Hematopoietic multipotent progenitor cell treated with erythropoietin and hydrocortisone succinate and interleukin-3 and kit ligand, for 8 days (in vitro differentiated cells): ENCODE data around the gene ATG4D.
"Not testable (repeated sequence)": the region's sequence is repeated elsewhere in the genome, so short reads cannot be mapped to it uniquely, and the experiment has no call there.

ENCODE experiments used
- DNase-seq: peaks from one replicate; pipeline ENCODE4 v3.0.0-alpha.2; 2015

Gene ATG4D

DNA sequence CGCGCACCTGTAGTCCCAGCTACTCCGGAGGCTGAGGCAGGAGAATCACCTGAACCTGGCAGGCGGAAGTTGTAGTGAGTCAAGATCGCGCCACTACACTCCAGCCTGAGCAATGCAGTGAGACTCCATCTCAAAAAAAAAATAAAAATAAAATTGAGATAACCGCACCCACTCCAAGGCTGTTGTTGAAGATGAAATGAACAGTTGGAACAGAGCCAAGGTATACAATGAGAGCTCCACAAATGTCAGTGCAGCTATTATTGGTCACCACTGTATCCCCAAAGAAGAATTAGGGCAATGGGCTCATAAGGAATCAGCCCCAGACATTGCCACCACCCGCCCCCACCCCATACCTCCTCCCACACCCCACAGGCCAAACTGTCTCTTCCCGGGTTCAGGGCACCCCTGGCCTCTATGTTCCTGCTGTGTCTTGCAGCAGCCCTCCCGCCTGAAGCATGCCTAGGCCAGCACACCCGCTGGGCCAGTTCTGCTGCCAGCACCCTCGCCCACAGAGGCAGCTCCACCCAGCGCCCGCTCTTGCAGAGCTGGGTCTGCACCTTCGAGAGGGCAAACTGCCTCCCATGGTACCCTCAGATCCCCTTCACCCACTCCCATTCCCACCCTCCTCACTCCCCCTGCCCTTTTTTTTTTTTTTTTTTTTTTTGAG is 22.9 kb upstream of the ATG4D start:
- no peak for DNase-seq

DNA sequence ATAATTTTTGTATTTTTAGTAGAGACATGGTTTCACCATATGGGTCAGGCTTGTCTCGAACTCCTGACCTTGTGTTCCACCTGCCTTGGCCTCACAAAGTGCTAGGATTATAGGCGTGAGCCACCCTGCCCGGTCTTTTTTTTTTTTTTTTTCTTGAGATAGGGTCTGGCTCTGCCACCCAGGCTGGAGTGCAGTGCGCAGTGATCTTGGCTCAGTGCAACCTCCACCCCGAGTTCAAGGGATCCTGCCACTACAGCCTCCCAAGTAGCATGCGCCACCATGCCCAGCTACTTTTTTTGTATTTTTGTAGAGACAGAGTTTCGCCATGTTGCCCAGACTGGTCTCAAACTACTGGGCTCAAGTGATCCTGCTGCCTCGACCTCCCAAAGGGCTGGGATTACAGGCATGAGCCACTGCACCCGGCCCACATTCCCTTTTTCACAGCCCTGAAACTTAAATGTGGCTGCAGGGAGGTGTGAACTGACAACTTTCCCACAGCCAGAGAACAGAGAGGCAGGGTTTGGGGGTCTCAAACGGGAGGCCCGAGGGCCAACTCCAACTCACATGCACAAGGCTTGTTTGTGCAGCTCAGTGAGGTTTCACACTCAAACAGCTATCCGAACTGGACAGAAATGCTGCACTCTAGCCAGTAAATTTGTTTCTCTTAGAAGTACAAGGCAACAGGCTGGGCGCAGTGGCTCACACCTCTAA is 22.1 kb upstream of the ATG4D start:
- no peak for DNase-seq

DNA sequence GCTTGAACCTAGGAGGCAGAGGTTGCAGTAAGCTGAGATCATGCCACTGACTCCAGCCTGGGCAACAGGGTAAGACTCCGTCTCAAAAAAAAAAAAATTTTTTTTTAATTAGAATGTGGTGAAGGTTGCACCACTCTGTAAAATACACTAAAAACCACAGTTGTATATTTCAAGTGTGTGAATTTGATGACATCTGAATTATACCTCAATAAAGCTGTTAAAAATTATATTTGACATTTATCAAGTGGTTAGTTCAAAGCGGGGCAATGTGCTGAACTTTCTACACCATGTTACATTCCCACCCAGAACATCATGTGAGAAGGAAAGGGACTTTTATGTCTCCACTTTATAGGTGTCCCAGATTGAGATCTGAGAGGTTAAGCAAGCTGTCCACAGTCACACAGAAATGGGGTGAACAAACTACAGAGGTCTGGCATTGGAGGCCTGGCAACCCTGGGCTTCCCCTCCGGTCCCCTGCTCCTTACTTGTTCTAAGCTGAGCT is 20.5 kb upstream of the ATG4D start:
- DNase-seq = no peak

DNA sequence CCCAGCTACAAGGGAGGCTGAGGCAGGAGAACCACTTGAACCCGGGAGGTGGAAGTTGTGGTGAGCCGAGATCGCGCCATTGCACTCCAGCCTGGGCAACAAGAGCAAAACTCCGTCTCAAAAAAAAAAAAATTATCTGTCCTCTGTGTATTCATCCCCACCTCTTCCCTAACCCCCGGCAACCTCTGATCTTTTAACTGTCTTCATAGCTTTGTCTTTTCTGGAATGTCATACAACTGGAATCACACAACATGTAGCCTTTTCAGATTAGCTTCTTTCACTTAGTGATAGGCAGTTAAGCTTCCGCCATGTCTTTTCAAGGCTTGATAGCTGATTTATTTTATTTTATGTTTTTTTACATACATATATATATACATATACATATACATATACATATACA is 18.1 kb upstream of the ATG4D start:
- no peak for DNase-seq

DNA sequence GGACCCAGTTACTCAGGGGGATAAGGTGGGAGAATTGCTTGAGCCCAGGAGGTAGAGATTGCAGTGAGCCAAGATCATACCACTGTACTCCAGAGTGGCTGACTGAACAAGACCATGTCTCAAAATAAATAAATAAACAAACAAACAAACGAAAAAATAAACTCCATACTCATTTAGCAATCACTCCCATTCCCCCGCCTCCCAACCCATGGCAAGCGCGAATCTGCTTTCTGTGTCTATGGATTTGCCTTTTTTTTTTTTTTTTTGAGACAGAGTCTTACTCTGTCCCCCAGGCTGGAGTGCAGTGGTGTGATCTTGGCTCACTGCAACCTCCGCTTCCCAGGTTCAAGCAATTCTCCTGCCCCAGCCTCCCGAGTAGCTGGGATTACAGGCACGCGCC is 16.8 kb upstream of the ATG4D start:
- DNase-seq = not testable (repeated sequence)

DNA sequence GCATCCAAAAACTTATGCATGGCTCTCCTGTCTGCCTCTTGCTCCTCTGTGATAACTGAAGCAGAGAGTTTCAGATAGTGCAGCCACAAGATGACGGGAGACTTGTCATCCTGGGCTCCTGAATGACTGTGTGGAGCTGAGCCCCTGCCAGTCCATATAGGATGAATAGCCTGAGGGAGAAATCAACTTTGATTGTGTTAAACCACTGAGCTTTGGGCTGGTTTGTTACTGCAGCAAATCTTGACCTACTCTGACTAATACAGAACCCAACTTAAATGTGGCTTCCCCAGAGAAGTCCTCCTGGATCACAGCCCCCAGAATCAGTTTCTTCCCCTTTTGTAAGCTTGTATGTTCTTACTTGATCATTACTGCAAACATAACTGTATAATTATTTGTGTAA is 11.2 kb upstream of the ATG4D start:
- DNase-seq = no peak

DNA sequence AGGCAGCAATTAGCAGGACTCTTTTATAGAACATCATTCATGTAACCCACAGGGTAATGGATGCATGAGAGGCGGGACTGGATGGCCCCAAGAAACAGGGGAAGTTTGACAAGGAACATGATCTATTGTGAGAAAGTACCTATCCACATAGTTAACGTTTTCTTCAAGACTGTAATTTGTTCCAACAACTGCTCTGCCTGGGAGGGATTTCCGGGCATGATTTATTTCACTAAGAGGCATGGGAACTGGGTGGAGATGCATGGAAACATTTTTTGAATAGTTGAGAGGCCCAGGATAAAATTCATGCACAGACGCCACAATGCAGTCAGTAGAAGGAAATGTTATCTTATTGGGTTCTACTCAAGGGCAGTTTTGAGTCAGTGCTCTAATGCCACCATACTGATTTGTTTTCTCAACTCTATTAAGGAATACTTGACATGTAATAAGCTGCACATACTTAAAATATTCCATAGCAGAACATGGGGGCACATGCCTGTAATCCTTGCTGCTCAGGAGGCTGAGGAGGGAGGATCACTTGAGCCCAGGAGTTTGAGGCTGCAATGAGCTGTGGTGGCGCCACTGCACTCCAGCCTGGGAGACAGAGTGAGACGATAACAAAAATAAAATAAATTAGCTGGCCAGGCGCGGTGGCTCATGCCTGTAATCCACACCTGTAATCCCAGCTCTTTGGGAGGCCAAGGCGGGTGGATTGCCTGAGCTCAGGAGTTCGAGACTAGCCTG is 9.9 kb upstream of the ATG4D start:
- DNase-seq = no peak

DNA sequence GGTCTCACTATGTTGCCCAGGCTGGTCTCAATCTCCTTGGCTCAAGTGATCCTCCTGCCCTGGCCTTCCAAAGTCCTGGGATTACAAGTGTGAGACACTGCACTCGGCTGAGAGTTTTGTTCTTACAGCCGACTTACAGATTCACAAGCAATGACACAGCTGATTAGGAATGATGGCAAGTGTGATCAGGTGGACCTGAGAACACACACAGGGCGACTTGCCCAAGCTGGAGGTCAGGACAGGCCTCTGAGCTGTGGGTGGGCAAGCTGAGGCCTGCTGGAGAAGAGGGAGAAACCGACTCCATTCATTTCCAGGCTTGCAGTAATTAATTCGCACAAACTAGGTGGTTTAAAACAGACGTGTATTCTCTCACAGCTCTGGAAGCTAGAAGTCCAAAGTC is 8.1 kb upstream of the ATG4D start:
- no peak for DNase-seq

DNA sequence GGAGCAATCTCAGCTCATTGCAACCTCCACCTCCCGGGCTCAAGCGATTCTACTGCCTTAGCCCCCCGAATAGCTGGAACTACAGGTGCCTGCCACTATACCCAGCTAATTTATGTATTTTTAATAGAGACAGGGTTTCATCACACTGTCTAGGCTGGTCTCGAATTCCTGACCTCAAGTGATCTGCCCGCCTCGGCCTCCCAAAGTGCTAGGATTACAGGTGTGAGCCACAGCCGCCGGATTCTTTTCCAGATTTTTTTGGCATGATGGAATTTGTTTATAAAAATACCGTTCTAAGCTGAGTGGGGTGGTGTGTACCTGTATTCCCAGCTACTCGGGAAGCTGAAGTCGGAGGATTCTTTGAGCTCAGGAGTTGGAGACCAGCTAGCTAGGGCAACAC is 6.0 kb upstream of the ATG4D start:
- no peak for DNase-seq

DNA sequence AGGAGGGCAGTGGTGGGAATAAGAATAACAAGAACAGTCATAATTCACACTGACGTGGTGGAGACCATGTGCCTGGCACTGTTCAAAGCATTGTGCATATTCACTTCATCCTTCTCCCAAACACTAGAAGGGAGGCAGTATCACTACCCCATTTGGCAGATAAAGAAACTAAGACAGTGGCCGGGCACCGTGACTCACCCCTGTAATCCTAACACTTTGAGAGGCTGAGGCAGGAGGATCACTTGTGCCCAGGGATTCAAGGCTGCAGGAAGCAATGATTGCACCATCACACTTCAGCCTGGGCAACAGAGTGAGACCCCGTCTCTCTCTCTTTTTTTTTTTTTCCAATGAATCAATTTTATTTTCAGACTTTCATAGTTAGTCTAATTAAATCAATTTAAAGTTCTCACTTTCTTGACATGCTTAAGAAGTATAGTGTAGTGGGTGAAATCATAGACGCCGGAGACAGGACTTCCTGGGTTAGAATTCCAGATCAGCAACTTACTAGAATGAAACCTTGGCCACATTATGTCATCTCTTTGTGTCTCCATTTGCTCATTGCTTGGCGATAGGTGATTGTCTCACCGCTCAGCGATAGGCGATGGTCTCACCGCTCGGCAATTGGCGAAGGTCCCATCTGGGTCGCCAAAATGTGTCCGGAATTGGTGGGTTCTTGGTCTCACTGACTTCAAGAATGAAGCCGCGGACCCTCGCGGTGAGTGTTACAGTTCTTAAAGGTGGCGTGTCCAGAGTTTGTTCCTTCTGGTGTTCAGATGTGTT is 5.3 kb upstream of the ATG4D start:
- DNase-seq = no peak

DNA sequence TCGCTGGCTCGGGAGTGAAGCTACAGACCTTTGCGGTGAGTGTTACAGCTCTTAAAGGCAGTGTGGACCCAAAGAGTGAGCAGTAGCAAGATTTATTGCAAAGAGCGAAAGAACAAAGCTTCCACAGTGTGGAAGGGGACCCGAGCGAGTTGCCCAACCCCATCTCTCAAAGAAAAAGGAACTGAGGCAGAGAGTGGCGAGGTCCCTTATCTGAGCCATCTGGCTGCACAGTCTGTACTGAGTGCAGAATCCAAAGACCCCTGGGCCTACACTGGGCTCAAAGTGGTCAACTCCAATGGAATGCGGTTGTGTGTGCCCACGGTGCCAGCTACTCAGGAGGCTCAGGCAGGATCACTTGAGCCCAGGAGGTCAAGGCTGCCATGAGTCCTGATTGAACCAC is 4.7 kb upstream of the ATG4D start:
- DNase-seq = not testable (repeated sequence)

DNA sequence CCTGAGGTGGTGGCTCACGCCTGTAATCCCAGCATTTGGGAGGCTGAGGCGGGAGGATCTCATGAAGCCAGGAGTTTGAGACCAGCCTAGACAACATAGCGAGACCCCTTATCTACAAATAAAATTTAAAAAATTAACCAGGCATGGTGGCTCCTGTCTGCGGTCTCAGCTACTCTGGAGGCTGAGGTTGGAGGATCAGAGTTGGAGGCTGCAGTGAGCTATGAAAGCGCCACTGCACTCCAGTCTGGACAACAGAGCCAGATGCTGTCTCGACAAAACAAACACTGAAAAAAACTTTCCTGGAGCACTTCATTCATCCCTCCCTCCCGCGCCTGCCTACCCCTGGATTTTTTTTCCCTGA is 665 bp upstream of the ATG4D start:
- no peak for DNase-seq

DNA sequence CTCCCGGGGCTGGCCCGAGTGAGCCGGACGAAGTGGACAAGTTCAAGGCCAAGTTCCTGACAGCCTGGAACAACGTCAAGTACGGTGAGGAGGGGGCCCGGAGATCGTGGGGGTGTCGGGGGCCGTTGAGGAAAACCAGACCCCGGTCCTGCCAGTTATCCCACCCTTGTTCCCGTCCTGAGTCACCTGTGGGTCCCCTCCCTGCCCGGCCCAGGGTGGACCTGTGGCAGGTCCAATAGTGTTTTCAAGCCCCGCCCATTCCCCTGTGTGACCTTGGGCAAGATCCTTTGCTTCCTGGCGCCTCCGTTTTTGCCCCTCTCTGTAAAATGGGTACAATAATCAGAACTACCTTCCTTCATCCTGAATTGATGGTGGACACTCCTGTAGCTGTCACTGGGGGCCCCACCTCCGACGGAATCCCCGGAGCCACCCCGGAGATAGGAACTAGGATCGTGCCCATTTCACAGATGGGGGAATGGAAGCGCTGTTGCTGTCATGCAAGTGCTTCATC is 593 bp downstream of the ATG4D start:
- DNase-seq = peak; percentile 48

DNA sequence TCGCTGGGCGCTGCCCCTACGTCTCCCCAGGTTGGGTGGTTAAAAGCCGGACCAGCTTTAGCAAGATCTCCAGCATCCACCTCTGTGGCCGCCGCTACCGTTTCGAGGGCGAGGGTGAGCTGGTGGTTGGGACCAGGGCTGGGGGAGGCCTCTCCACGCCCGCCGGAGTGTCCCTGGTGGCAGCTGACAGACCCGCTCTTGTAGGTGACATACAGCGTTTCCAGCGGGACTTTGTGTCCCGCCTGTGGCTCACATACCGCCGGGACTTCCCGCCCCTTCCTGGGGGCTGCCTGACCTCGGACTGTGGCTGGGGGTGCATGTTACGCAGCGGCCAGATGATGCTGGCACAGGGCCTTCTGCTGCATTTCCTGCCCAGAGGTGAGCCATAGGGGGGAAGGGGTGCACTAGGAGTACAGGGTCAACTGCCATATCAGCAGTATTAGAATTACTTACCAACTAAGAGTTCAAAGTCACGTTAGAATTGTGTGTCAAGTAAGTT is 1.1 kb downstream of the ATG4D start:
- no peak for DNase-seq

DNA sequence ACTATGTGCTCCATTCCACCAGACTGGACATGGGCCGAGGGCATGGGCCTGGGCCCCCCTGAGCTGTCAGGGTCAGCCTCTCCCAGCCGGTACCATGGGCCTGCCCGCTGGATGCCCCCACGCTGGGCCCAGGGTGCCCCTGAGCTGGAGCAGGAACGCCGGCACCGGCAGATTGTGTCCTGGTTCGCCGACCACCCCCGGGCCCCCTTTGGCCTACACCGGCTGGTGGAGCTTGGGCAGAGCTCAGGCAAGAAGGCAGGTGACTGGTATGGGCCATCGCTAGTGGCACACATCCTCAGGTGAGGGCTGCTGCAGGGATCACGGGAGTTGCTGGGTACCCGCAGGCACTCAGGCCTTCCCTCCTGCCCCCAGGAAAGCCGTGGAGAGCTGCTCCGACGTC is 3.1 kb downstream of the ATG4D start:
- DNase-seq = no peak

DNA sequence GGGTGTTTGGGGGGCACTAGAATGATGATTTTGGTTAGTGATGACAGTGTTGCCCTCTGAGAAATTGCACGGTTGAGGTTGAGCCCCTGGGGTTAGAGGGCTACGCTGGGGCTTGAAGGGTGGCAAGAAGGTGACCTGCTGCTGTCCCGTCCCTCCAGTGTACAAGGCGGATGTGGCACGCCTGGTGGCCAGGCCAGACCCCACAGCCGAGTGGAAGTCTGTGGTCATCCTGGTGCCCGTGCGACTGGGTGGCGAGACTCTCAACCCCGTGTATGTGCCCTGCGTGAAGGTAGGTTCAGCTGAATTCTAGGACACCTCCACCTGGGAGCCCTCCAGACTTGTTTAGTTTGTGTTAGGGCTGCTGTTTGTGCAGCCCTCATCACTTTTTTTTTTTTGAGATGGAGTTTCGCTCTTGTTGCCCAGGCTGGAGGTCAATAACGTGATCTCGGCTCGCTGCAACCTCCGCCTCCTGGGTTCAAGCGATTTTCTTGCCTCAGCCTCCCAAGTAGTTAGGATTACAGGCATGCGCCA is 5.1 kb downstream of the ATG4D start:
- no peak for DNase-seq

DNA sequence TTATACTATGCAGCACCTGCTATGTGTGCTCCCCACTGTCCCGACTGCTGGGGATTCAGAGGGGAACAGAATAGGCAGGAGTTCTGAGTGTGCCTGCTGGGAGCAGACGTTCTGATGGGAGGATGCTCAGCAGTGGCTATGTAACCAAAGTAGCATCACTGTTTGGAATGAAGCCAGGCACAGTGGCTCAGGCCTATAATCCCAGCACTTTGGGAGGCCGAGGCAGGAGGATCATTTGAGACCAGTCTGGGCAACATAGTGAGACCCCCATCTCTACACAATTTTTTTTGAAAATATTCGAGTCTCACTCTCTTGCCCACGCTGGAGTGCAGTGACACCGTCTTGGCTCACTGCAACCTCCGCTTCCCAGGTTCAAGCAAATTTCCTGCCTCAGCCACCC is 6.0 kb downstream of the ATG4D start:
- no peak for DNase-seq

DNA sequence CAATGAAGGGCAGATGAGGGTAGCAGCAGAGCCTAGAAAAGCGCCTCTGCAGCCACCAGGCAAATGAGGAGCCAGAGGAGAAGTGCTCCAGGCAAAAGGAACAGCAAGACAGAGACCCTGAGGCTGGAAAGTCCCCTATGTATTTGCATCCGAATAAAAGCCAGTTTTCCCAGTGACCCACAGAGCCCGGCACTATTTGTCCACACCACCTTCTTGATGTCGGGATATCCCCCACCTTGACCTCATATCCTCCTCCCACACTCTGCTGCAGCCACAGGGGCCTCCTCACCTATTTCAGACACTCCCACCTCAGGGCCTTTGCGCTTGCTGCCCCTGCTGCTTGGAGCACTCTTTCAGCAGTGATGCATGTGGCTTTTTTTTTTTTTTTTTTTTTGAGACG is 6.6 kb downstream of the ATG4D start:
- DNase-seq = no peak

DNA sequence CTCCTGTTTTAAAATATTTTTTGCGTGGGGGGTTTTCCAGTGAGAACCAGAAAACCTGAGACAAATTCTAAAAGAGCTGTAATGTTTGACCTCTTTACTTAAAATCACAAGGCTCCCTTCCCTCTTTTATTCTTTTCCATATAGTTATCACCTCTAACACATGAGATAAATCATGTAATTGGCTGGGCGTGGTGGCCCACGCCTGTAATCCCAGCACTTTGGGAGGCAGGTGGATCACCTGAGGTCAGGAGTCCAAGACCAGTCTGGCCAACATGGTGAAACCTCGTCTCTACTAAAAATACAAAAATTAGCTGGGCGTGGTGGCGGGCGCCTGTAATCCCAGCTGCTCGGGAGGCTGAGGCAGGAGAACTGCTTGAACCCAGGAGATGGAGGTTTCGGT is 7.3 kb downstream of the ATG4D start:
- DNase-seq = not testable (repeated sequence)

DNA sequence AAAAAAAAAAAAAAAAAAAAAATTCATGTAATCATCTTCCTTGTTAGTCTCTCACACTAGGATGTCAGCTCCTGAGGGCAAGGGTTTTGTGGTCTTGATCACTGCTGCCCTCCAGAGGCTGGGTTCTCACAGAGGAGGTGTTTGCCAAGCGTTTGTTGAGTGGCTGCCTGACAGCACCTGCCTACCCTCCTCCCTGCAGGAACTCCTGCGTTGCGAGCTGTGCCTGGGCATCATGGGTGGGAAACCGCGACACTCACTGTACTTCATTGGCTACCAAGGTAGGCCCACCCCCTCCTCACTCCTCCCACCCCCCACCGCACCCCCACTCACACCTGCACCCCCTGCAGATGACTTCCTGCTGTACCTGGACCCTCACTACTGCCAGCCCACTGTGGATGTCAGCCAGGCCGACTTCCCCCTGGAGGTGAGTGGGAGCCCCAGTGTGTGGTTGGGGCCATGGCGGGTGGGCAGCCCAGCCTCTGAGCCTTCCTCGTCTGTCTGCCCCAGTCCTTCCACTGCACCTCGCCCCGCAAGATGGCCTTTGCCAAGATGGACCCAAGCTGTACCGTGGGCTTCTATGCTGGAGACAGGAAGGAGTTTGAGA is 8.1 kb downstream of the ATG4D start:
- DNase-seq = peak; percentile 82

DNA sequence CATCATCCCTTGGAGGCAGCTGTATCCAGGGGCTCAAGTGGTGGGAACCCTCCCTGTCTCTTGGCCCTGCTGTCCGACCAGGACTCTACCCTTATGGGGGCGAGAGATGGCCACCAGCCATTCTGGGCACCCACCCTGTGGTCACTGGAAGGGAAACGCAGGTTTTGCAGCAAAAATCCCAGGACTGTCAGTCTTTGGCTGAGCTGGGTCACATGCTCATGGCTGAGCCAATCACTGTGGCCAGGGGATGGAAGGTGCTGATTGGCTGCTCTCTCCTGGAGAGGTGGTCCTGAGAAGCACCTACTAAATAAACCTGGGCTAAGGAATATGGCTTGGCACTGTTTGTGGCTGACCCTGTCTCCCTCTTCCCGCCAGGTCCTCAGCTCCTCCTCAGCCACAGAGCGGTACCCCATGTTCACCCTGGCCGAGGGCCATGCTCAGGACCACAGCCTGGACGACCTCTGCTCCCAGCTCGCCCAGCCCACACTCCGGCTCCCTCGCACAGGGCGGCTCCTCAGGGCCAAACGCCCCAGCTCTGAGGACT is 8.9 kb downstream of the ATG4D start:
- DNase-seq = peak; percentile 67
